PC-9 (cell line): Measurements from ENCODE around the gene HOXA11. TPM values are rescaled to one million over a fixed set of nuclear protein-coding genes. Genes with fewer than 3 reads are reported as not detected.

Experiments used
- Bru-seq: library from RNA; stranded (reverse); fragments of 400-500 nt; gene quantifications from one replicate; lab custom pipeline; 2021; lab: Mats Ljungman, UMichigan
- BruChase-seq, 2 experiments: library from RNA; stranded (reverse); fragments of 400-500 nt; gene quantifications; one replicate each; lab custom pipeline; 2021; lab: Mats Ljungman, UMichigan
- BruUV-seq: library from RNA; stranded (reverse); fragments of 400-500 nt; replicated peaks from 2 replicates; lab custom pipeline; 2021; lab: Mats Ljungman, UMichigan
- CTCF ChIA-PET: fragments of 300-600 bp; sonication (Branson Sonifier 250); formaldehyde crosslinking; loops from one replicate; lab custom pipeline; 2022; ENCODE audit warnings: antibody characterized with exemption; lab: Charles Lee
- POLR2A ChIA-PET: fragments of 300-600 bp; sonication (Branson Sonifier 250); formaldehyde crosslinking; loops from one replicate; lab custom pipeline; 2022; ENCODE audit warnings: antibody characterized with exemption; ENCODE audit not compliant: unreplicated experiment; lab: Charles Lee
- DNase-seq, 2 experiments: peaks; one replicate each; pipeline versions ENCODE4 v3.0.0 to v3.0.0-alpha.2; 2015 to 2022; ENCODE audit warnings: mixed read lengths in 1 of 2
- H2AFZ ChIP-seq: fragments of 200-600 bp; sonication (generic); 2 replicates; pipeline ENCODE4 v1.8.1; 2017; ENCODE audit warnings: antibody characterized with exemption
- H3F3A ChIP-seq: fragments of 200-600 bp; sonication (generic); 2 replicates; pipeline ENCODE4 v1.8.1; 2017; ENCODE audit warnings: antibody characterized with exemption, mild to moderate bottlenecking, low read depth; ENCODE audit not compliant: insufficient read depth
- H3K27ac ChIP-seq: fragments of 200-600 bp; sonication (generic); 2 replicates; pipeline ENCODE4 v1.6.1; 2016; ENCODE audit warnings: mixed run types
- H3K27me3 ChIP-seq: fragments of 200-600 bp; sonication (generic); 2 replicates; pipeline ENCODE4 v1.6.1; 2016; ENCODE audit warnings: low read depth, mixed run types; ENCODE audit not compliant: insufficient read depth
- H3K36me3 ChIP-seq: fragments of 200-600 bp; sonication (generic); 2 replicates; pipeline ENCODE4 v1.6.1; 2016; ENCODE audit warnings: low read depth, mixed run types
- H3K4me1 ChIP-seq: fragments of 200-600 bp; sonication (generic); replicated peaks from 2 replicates; pipeline ENCODE4 v1.6.1; 2016; ENCODE audit warnings: mixed run types; ENCODE audit not compliant: insufficient read depth
- H3K4me2 ChIP-seq: fragments of 200-600 bp; sonication (generic); 2 replicates; pipeline ENCODE4 v1.6.1; 2017; ENCODE audit warnings: mixed run types
- H3K4me3 ChIP-seq: fragments of 200-600 bp; sonication (generic); 2 replicates; pipeline ENCODE4 v1.6.1; 2016; ENCODE audit warnings: mixed run types
- H3K79me2 ChIP-seq: fragments of 200-600 bp; sonication (generic); 2 replicates; pipeline ENCODE4 v1.6.1; 2017; ENCODE audit warnings: low read depth, mixed run types
- H3K9me2 ChIP-seq: fragments of 200-600 bp; sonication (generic); 2 replicates; pipeline ENCODE4 v1.8.1; 2017; ENCODE audit warnings: mild to moderate bottlenecking; ENCODE audit not compliant: insufficient read depth
- H3K9me3 ChIP-seq: fragments of 200-600 bp; sonication (generic); 2 replicates; pipeline ENCODE4 v1.8.1; 2016; ENCODE audit warnings: low read depth; ENCODE audit not compliant: insufficient read depth
- H4K20me1 ChIP-seq: fragments of 200-600 bp; sonication (generic); 2 replicates; pipeline ENCODE4 v1.8.1; 2017; ENCODE audit not compliant: insufficient read depth
- EZH2 ChIP-seq: fragments of 200-600 bp; sonication (generic); IDR thresholded peaks from 2 replicates; pipeline ENCODE4 v1.8.0; 2017; ENCODE audit warnings: antibody characterized with exemption, low read depth
- intact Hi-C: fragments of 100-400 bp; cut with micrococcal nuclease; formaldehyde crosslinking; loops from one replicate; pipeline ENCODE4 v1.10.0; 2022; ENCODE audit not compliant: unreplicated experiment
- long read RNA-seq: library from polyadenylated mRNA; stranded (forward); transcript quantifications from one replicate; pipeline ENCODE4 v2.0.0, GENCODE V29; 2022
- total RNA-seq: library from RNA; stranded (reverse); gene quantifications from 2 replicates; pipeline ENCODE4 v1.2.3, GENCODE V29; 2021
- TF ChIP-seq, protein P1 (sequence below): fragments of 200-600 bp; sonication (generic); conservative IDR thresholded peaks from 2 replicates; pipeline ENCODE4 v1.6.1; 2017; ENCODE audit warnings: mixed run types, antibody characterized with exemption, mild to moderate bottlenecking, moderate library complexity

The HOXA11 gene
- total RNA-seq = 0.26 and 0.43 TPM in 2 replicates
- percentile 26 among the genes with signal in this experiment for Bru-seq, nascent RNA
- percentile 32 among the genes with signal in this experiment for BruChase-seq, experiment 1, labeled RNA remaining after a 2-hour chase
- percentile 34 among the genes with signal in this experiment for BruChase-seq, experiment 2, labeled RNA remaining after a 6-hour chase
- long read RNA-seq, partial matches to known transcripts = 0 of 2 reads
- long read RNA-seq, other reads (novel, unspliced or antisense) = 0 of 2 reads

DNA sequence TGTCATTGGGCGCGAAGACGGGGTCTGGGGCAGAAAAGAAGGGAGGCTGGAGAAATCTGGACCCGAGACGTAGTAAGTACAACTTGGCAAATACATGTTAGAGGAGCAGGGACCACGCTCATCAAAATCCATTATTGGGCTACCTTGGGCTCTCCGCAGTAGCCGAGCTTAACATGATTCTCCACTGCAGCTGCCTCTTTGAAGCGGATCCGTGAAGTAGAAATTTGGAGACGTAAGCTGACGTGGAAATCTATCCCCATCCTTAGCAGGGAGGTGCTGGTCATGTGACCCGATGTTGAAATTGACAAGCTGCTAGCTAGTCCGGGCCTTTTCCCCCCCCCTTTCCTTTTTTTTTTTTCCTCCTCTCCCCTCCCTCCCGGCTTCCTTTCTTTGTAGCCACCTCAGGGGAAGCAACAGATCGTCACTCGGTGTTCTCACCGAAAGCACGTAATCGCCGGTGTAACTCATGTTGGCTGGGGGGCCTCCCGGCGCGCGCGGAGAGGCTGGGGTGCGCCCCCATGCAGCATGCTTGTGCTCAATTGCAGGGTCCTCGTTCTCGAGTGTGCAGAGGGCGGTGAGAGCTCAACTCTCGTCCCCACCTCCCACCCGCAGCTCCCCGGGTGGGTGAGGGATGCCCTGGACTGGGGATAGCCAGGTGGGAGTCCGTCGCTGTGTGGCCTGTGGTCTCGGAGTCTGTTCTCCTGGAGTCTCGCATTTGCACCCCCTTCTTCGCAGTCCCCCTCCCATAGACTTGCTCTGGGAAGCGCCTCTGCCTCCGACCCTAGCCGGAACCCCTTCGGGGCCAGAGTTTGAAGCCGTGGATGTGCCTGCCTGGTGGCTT, at the start of gene HOXA11:
HOXA11 (minus strand) TSS at position 220 of the 841 bp plus-strand sequence; CDS start at position 132, 88 bp downstream.
- TF ChIP-seq, protein P1, sequence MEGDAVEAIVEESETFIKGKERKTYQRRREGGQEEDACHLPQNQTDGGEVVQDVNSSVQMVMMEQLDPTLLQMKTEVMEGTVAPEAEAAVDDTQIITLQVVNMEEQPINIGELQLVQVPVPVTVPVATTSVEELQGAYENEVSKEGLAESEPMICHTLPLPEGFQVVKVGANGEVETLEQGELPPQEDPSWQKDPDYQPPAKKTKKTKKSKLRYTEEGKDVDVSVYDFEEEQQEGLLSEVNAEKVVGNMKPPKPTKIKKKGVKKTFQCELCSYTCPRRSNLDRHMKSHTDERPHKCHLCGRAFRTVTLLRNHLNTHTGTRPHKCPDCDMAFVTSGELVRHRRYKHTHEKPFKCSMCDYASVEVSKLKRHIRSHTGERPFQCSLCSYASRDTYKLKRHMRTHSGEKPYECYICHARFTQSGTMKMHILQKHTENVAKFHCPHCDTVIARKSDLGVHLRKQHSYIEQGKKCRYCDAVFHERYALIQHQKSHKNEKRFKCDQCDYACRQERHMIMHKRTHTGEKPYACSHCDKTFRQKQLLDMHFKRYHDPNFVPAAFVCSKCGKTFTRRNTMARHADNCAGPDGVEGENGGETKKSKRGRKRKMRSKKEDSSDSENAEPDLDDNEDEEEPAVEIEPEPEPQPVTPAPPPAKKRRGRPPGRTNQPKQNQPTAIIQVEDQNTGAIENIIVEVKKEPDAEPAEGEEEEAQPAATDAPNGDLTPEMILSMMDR = no peak
- no peak for TF ChIP-seq EZH2
- DNase-seq = no peak
- Histone ChIP-seq H3K4me3 (peak within 1 kb of the TSS; percentile 86), H3F3A (peaks cover 26% of the 10 kb centered on the region), H3K9me3 (no peaks in the 10 kb centered on the region), H3K79me2 (no peaks in the 10 kb centered on the region), H2AFZ (peak within 1 kb of the TSS; percentile 100), H3K4me1 (peaks cover 12% of the 10 kb centered on the region), H3K4me2 (peak within 1 kb of the TSS; percentile 94), H3K27me3 (no peaks in the 10 kb centered on the region), H4K20me1 (no peaks in the 10 kb centered on the region), H3K36me3 (no peaks in the 10 kb centered on the region), H3K27ac (no peak within 1 kb of the TSS), H3K9me2 (no peaks in the 10 kb centered on the region)
- no TSS peak for BruUV-seq
- ChIA-PET POLR2A (no interaction called here), CTCF (interaction anchor here (0.6 to 0.8 kb wide), 2 partner anchors 14 to 134 kb away, joined by 3 read pairs; no protein-coding TSS in a partner anchor)
- intact Hi-C loops = no loop called here

DNA sequence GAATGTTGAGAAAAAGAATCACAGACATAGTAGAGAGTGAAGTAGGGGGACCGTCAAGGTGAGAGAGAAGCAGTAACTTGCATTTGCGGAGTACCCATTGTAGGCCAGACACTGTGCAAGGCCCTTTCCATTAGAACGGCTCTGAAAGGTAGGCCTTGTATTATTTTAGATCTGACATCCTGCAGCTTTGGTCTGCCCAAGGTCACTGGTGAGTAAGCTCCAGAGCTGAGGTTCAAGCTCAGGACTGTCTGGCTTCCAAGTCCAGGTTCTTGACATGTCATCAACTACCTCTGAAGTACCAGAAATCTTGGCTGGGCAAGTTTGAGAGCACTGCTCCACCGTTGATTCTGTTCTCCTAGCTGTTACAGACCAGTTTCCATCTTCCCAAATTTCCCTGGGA, 44.4 kb upstream of the HOXA11 start:
- DNase-seq = no peak
- H3K4me1 ChIP-seq = no peaks in the 10 kb centered on the region
- no peaks in the 10 kb centered on the region for H3K36me3 ChIP-seq
- H2AFZ ChIP-seq = no peak overlapping the region
- POLR2A ChIA-PET = interaction anchor here (0.5 to 0.6 kb wide), 2 partner anchors 13 to 109 kb away, joined by 3 to 5 read pairs; no protein-coding TSS in a partner anchor
- intact Hi-C loops = no loop called here
- H3F3A ChIP-seq = no peaks in the 10 kb centered on the region
- no peaks in the 10 kb centered on the region for H3K79me2 ChIP-seq
- no peak overlapping the region for H3K4me2 ChIP-seq
- no peak overlapping the region for H3K27ac ChIP-seq
- H3K9me2 ChIP-seq = no peaks in the 10 kb centered on the region
- no peak overlapping the region for H3K4me3 ChIP-seq
- CTCF ChIA-PET = no interaction called here
- no peak for TF ChIP-seq EZH2
- TF ChIP-seq, protein P1 = no peak
- no peaks in the 10 kb centered on the region for H3K27me3 ChIP-seq
- H3K9me3 ChIP-seq = no peaks in the 10 kb centered on the region
- no TSS peak for BruUV-seq
- H4K20me1 ChIP-seq = no peaks in the 10 kb centered on the region

DNA sequence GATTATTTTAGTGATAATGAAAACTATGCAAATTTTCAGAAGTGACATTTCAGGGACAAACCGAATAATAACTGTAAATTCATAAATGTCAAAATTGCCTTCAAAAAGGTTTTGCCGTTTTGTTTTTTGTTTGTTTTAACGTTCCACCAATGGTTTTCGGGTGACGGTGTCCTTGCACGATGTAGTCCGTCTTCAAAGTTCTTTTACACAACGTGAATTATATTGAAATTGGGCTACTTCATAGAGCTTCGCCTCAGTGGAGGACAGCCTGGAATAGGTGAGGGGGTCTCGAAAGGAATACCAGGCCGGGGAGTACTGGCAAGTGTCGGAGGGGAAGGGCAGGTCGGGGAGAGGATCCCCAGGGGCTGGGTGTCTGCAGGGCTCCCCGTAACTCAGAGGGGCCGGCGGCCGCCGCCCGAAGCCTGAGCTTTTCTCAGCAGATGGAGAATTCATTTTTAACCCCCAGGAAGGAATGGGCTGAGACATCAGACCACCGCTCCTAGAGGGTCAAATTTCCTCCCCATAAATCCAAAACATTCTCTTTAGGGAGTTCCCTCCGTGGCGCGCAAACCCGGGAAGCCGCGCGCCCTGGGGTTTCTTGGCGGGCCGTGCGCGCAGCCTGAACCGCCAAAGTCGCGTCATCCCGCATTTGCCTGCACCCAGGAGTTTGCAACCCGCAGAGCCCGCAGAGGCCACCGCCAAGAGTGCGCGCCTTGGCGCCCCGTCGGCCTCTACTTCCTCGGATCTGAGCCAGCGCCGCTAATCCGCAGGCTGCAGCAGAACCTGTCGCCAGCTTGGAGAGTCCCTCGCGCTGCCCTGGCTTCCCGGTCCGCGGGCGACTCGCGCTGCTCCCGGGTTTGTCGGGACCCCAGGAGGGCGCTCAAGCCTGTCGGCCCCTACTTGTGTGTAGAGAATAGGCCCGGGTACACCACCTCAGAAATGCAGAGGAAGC, 40.2 kb upstream of the HOXA11 start:
- no peaks in the 10 kb centered on the region for H3K9me2 ChIP-seq
- no peaks in the 10 kb centered on the region for H3K79me2 ChIP-seq
- H3F3A ChIP-seq = no peaks in the 10 kb centered on the region
- no peak overlapping the region for H3K4me3 ChIP-seq
- H3K27ac ChIP-seq = no peak overlapping the region
- no peak overlapping the region for H2AFZ ChIP-seq
- H3K4me1 ChIP-seq = no peaks in the 10 kb centered on the region
- DNase-seq = no peak
- no peaks in the 10 kb centered on the region for H4K20me1 ChIP-seq
- intact Hi-C loops = no loop called here
- H3K4me2 ChIP-seq = no peak overlapping the region
- no peaks in the 10 kb centered on the region for H3K9me3 ChIP-seq
- TF ChIP-seq EZH2 = no peak
- TF ChIP-seq, protein P1 = no peak
- no peaks in the 10 kb centered on the region for H3K36me3 ChIP-seq
- no peaks in the 10 kb centered on the region for H3K27me3 ChIP-seq
- ChIA-PET CTCF (interaction anchor here (0.8 kb wide), 1 partner anchor 17 kb away, joined by 3 read pairs; no protein-coding TSS in a partner anchor), POLR2A (no interaction called here)
- no TSS peak for BruUV-seq
